Effector memory CD4-positive, alpha-beta T cell (primary cell): ENCODE measurements around the gene ADM2.
A peak's percentile ranks its signal among the peaks of the same experiment; 100 is the strongest.

Experiments used
- DNase-seq, 3 donors: peaks; one replicate each; pipeline ENCODE4 v3.0.0-alpha.2; 2020
- H3K27ac ChIP-seq: 2 replicates; pipeline ENCODE4 v1.7.0; 2013; ENCODE audit warnings: mild to moderate bottlenecking, low read length, moderate library complexity; ENCODE audit not compliant: insufficient read depth, poor library complexity, severe bottlenecking
- H3K27me3 ChIP-seq: replicated peaks from 2 replicates; pipeline ENCODE4 v1.7.0; 2013; ENCODE audit warnings: mild to moderate bottlenecking, low read length; ENCODE audit not compliant: insufficient read depth, control insufficient read depth, poor library complexity, severe bottlenecking
- H3K36me3 ChIP-seq: 2 replicates; pipeline ENCODE4 v1.7.0; 2013; ENCODE audit warnings: mild to moderate bottlenecking, low read length, moderate library complexity; ENCODE audit not compliant: control insufficient read depth, insufficient read depth
- H3K4me1 ChIP-seq: 2 replicates; pipeline ENCODE4 v1.7.0; 2013; ENCODE audit warnings: low read length, mild to moderate bottlenecking; ENCODE audit not compliant: control insufficient read depth, insufficient read depth, poor library complexity, severe bottlenecking
- H3K4me3 ChIP-seq: 2 replicates; pipeline ENCODE4 v1.7.0; 2013; ENCODE audit warnings: low read length, low read depth, mild to moderate bottlenecking; ENCODE audit not compliant: insufficient read depth, poor library complexity, severe bottlenecking
- H3K9me3 ChIP-seq: 2 replicates; pipeline ENCODE4 v1.7.0; 2013; ENCODE audit warnings: mild to moderate bottlenecking, low read length, moderate library complexity; ENCODE audit not compliant: control insufficient read depth

ADM2 gene

GRCh38 chr22:50476868-50477267, 4.5 kb upstream of the ADM2 start:
- Histone ChIP-seq H3K27ac (no peak overlapping the region), H3K4me3 (no peak overlapping the region), H3K4me1 (peaks cover 33% of the 10 kb centered on the region), H3K36me3 (no peaks in the 10 kb centered on the region), H3K9me3 (no peaks in the 10 kb centered on the region), H3K27me3 (no peaks in the 10 kb centered on the region)
- DNase-seq = no peak

GRCh38 chr22:50477923-50478322, 3.4 kb upstream of the ADM2 start:
- Histone ChIP-seq H3K9me3 (no peaks in the 10 kb centered on the region), H3K4me1 (peaks cover 30% of the 10 kb centered on the region), H3K27me3 (no peaks in the 10 kb centered on the region), H3K4me3 (no peak overlapping the region), H3K27ac (no peak overlapping the region), H3K36me3 (no peaks in the 10 kb centered on the region)
- no peak for DNase-seq

GRCh38 chr22:50479721-50480120, 1.6 kb upstream of the ADM2 start:
- Histone ChIP-seq H3K4me3 (no peak overlapping the region), H3K36me3 (no peaks in the 10 kb centered on the region), H3K27me3 (no peaks in the 10 kb centered on the region), H3K27ac (no peak overlapping the region), H3K4me1 (peaks cover 19% of the 10 kb centered on the region), H3K9me3 (no peaks in the 10 kb centered on the region)
- no peak for DNase-seq

GRCh38 chr22:50481045-50481439, 301 bp upstream of the ADM2 start:
- no peaks in the 10 kb centered on the region for H3K36me3 ChIP-seq
- DNase-seq = no peak
- no peak overlapping the region for H3K27ac ChIP-seq
- peak overlapping the region; percentile 50 for H3K4me3 ChIP-seq
- peaks cover 15% of the 10 kb centered on the region for H3K4me1 ChIP-seq
- H3K9me3 ChIP-seq = no peaks in the 10 kb centered on the region
- no peaks in the 10 kb centered on the region for H3K27me3 ChIP-seq

- Histone ChIP-seq H3K9me3 (no peaks in the 10 kb centered on the region), H3K27ac (no peak overlapping the region), H3K4me3 (peak overlapping the region; percentile 57), H3K4me1 (peaks cover 15% of the 10 kb centered on the region), H3K36me3 (no peaks in the 10 kb centered on the region), H3K27me3 (no peaks in the 10 kb centered on the region)
- DNase-seq = no peak
Measured at GRCh38 chr22:50482107-50483074, 1.0 kb downstream of the ADM2 start.

- Histone ChIP-seq H3K27me3 (no peaks in the 10 kb centered on the region), H3K9me3 (no peaks in the 10 kb centered on the region), H3K27ac (no peak overlapping the region), H3K4me3 (no peak overlapping the region), H3K36me3 (no peaks in the 10 kb centered on the region), H3K4me1 (peaks cover 15% of the 10 kb centered on the region)
- DNase-seq = no peak
Measured at GRCh38 chr22:50483106-50483505, 1.8 kb downstream of the ADM2 start.

- Histone ChIP-seq H3K27ac (no peak overlapping the region), H3K4me3 (no peak overlapping the region), H3K9me3 (no peaks in the 10 kb centered on the region), H3K36me3 (no peaks in the 10 kb centered on the region), H3K27me3 (no peaks in the 10 kb centered on the region), H3K4me1 (peaks cover 15% of the 10 kb centered on the region)
- DNase-seq = no peak
Measured at GRCh38 chr22:50483556-50483955, 2.2 kb downstream of the ADM2 start.

GRCh38 chr22:50483977-50484853, 2.9 kb downstream of the ADM2 start:
- Histone ChIP-seq H3K4me1 (peaks cover 15% of the 10 kb centered on the region), H3K36me3 (no peaks in the 10 kb centered on the region), H3K27ac (no peak overlapping the region), H3K27me3 (no peaks in the 10 kb centered on the region), H3K9me3 (no peaks in the 10 kb centered on the region), H3K4me3 (no peak overlapping the region)
- DNase-seq = no peak

- Histone ChIP-seq H3K4me3 (no peak overlapping the region), H3K4me1 (peaks cover 15% of the 10 kb centered on the region), H3K36me3 (no peaks in the 10 kb centered on the region), H3K27ac (no peak overlapping the region), H3K9me3 (no peaks in the 10 kb centered on the region), H3K27me3 (no peaks in the 10 kb centered on the region)
- no peak for DNase-seq
Measured at GRCh38 chr22:50485221-50486131, 4.1 kb downstream of the ADM2 start.
